ENCODE data around the gene CNTNAP3B.
"Not testable (repeated sequence)": the region's sequence is repeated elsewhere in the genome, so short reads cannot be mapped to it uniquely, and the experiment has no call there.

Gene CNTNAP3B

DNA sequence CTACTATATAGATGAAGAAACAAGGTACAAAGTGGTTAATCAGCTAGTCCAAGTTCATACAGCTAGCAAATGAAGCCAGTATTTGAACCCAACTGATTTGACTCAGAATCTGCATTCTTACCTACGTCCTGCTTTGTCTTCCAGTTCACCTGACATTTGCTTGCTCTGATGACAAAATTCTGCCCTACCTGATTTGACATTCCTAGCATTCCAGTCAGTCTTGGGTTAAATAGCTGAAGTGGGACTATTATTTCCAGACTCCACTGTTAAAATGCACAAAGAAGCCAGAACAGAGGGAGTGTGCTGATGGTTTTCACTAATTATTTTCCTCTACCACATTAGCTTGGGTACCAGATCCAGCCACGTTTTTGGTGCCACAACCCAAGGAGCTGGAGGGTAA is 78.5 kb downstream of the CNTNAP3B start:
- not testable (repeated sequence) for H2AK5ac ChIP-seq (ENCODE audit: low read length, severe bottlenecking); H3K23ac ChIP-seq (ENCODE audit: low read length in 2 of 2); H3K27ac ChIP-seq (ENCODE audit: low read length, poor library complexity, severe bottlenecking); H3K36me3 ChIP-seq (ENCODE audit: control insufficient read depth in 1 of 2, insufficient read depth in 2 of 2, low read depth in 1 of 2, low read length in 2 of 2); H3K14ac ChIP-seq (ENCODE audit: low read length in 2 of 2); H3K4me2 ChIP-seq (ENCODE audit: low read length, poor library complexity, severe bottlenecking); H2BK15ac ChIP-seq (ENCODE audit: low read depth, poor library complexity, severe bottlenecking); H2BK5ac ChIP-seq (ENCODE audit: low read depth, low read length, poor library complexity, severe bottlenecking); H3K27me3 ChIP-seq (ENCODE audit: control insufficient read depth in 1 of 2, insufficient read depth in 1 of 2, low read length in 2 of 2); H3K9me3 ChIP-seq (ENCODE audit: control insufficient read depth, low read length); H4K91ac ChIP-seq (ENCODE audit: low read length); H4K8ac ChIP-seq (ENCODE audit: low read length); H3K9ac ChIP-seq (ENCODE audit: low read length); H2BK12ac ChIP-seq (ENCODE audit: low read length in 2 of 2); DNase-seq; H3K18ac ChIP-seq (ENCODE audit: low read depth in 1 of 2, low read length in 2 of 2); H3K4me1 ChIP-seq (ENCODE audit: control insufficient read depth, insufficient read depth, low read depth, low read length); H2AFZ ChIP-seq (ENCODE audit: low read depth, low read length); H3K4me3 ChIP-seq (ENCODE audit: insufficient read depth in 1 of 2, low read depth in 1 of 2, low read length in 2 of 2); H3K79me1 ChIP-seq (replicated peaks; ENCODE audit: low read length, poor library complexity, severe bottlenecking); H3K4ac ChIP-seq (ENCODE audit: low read depth in 1 of 2, low read length in 2 of 2); H2BK120ac ChIP-seq (ENCODE audit: low read depth, low read length)
- WGBS = no CpG with 5 or more reads among the region's 2 CpGs

DNA sequence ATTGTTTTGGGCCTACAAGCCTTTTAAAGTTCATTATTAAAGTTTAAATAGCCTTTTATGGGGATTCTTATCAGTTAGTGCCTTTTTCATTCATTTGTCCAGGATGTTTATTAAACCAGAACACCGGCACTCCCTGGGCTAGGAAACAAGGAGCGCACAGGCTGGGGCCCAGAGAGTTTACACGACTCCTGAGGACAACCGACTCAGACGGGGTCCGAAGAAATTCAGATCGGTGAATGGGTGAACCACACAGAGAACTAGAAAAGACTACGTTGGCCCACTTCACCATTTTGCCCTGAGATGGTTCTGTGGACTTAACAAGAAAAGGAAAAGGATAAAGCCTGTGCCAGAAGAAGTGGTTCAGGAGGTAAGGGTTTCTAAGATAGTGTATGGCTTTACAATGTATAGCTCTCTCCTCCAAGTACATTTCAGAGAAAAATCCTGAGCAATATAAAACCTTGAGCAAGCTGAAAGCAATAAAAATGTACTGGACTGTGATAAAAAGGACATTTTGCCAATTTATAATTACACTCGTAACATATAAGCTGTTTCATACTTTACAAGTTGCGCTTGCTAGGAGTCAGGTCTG is 84.7 kb downstream of the CNTNAP3B start:
- H3K9me3 ChIP-seq (ENCODE audit: control insufficient read depth, low read length); H3K4me3 ChIP-seq (ENCODE audit: insufficient read depth in 1 of 2, low read depth in 1 of 2, low read length in 2 of 2); H3K27ac ChIP-seq (ENCODE audit: low read length, poor library complexity, severe bottlenecking); H3K18ac ChIP-seq (ENCODE audit: low read depth in 1 of 2, low read length in 2 of 2); H4K91ac ChIP-seq (ENCODE audit: low read length); H2BK5ac ChIP-seq (ENCODE audit: low read depth, low read length, poor library complexity, severe bottlenecking); H3K36me3 ChIP-seq (ENCODE audit: control insufficient read depth in 1 of 2, insufficient read depth in 2 of 2, low read depth in 1 of 2, low read length in 2 of 2); H3K4ac ChIP-seq (ENCODE audit: low read depth in 1 of 2, low read length in 2 of 2); H2BK15ac ChIP-seq (ENCODE audit: low read depth, poor library complexity, severe bottlenecking); H3K79me1 ChIP-seq (replicated peaks; ENCODE audit: low read length, poor library complexity, severe bottlenecking); H4K8ac ChIP-seq (ENCODE audit: low read length); H3K4me1 ChIP-seq (ENCODE audit: control insufficient read depth, insufficient read depth, low read depth, low read length); H2AK5ac ChIP-seq (ENCODE audit: low read length, severe bottlenecking); H3K4me2 ChIP-seq (ENCODE audit: low read length, poor library complexity, severe bottlenecking); H2BK120ac ChIP-seq (ENCODE audit: low read depth, low read length); H3K14ac ChIP-seq (ENCODE audit: low read length in 2 of 2); H3K9ac ChIP-seq (ENCODE audit: low read length); H2BK12ac ChIP-seq (ENCODE audit: low read length in 2 of 2); H2AFZ ChIP-seq (ENCODE audit: low read depth, low read length); H3K23ac ChIP-seq (ENCODE audit: low read length in 2 of 2); DNase-seq; H3K27me3 ChIP-seq (ENCODE audit: control insufficient read depth in 1 of 2, insufficient read depth in 1 of 2, low read length in 2 of 2): not testable (repeated sequence)
- 67% methylated on average over 4 of the region's 10 CpGs for WGBS

DNA sequence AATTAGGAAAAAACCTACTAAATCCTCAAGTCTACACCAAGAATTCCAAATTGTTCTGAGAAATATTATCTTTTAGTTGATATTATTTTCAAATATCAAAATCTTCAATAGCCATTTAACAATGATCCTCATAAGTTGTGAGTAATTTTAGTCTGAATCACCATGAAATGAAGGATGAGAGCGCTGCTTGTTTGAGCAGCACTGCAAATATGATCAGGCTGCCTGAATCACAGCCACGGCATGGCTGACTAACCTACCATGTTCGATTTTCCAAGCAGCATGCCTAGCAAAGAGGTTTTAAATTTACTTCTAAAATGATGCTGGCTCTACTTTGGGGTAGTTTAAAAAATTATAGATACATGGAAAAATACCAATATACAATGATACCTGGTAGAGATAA is 95.7 kb downstream of the CNTNAP3B start:
- no CpG with 5 or more reads among the region's 3 CpGs for WGBS
- not testable (repeated sequence) for H2AK5ac ChIP-seq (ENCODE audit: low read length, severe bottlenecking); H2BK120ac ChIP-seq (ENCODE audit: low read depth, low read length); H2BK12ac ChIP-seq (ENCODE audit: low read length in 2 of 2); H3K27me3 ChIP-seq (ENCODE audit: control insufficient read depth in 1 of 2, insufficient read depth in 1 of 2, low read length in 2 of 2); H3K4me2 ChIP-seq (ENCODE audit: low read length, poor library complexity, severe bottlenecking); H3K27ac ChIP-seq (ENCODE audit: low read length, poor library complexity, severe bottlenecking); H3K4ac ChIP-seq (ENCODE audit: low read depth in 1 of 2, low read length in 2 of 2); H3K4me3 ChIP-seq (ENCODE audit: insufficient read depth in 1 of 2, low read depth in 1 of 2, low read length in 2 of 2); H2AFZ ChIP-seq (ENCODE audit: low read depth, low read length); H3K23ac ChIP-seq (ENCODE audit: low read length in 2 of 2); H2BK5ac ChIP-seq (ENCODE audit: low read depth, low read length, poor library complexity, severe bottlenecking); H3K9me3 ChIP-seq (ENCODE audit: control insufficient read depth, low read length); H2BK15ac ChIP-seq (ENCODE audit: low read depth, poor library complexity, severe bottlenecking); H3K14ac ChIP-seq (ENCODE audit: low read length in 2 of 2); H3K9ac ChIP-seq (ENCODE audit: low read length); DNase-seq; H3K36me3 ChIP-seq (ENCODE audit: control insufficient read depth in 1 of 2, insufficient read depth in 2 of 2, low read depth in 1 of 2, low read length in 2 of 2); H4K91ac ChIP-seq (ENCODE audit: low read length); H3K79me1 ChIP-seq (replicated peaks; ENCODE audit: low read length, poor library complexity, severe bottlenecking); H3K18ac ChIP-seq (ENCODE audit: low read depth in 1 of 2, low read length in 2 of 2); H4K8ac ChIP-seq (ENCODE audit: low read length); H3K4me1 ChIP-seq (ENCODE audit: control insufficient read depth, insufficient read depth, low read depth, low read length)

DNA sequence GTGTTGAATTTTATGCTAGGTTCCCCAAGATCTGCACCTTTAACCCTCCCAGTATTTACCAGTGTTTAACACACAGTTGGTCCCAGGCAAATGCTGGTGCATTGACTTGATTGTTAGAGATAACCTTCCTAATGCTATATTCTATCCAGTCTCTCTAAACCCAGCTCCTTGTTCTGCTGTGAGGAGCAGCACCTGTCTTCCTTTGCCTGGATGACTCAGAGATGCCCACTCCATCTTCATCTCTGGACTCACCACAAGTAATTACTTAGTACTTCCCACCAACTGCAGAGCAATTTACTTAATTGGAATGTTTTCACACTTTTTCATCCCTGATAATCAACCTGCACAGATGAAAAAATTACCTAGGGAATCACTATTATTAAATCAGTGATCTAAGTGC is 108.6 kb downstream of the CNTNAP3B start:
- not testable (repeated sequence) for H2BK120ac ChIP-seq (ENCODE audit: low read depth, low read length); H2BK12ac ChIP-seq (ENCODE audit: low read length in 2 of 2); H2AFZ ChIP-seq (ENCODE audit: low read depth, low read length); H3K9ac ChIP-seq (ENCODE audit: low read length); H2AK5ac ChIP-seq (ENCODE audit: low read length, severe bottlenecking); H3K36me3 ChIP-seq (ENCODE audit: control insufficient read depth in 1 of 2, insufficient read depth in 2 of 2, low read depth in 1 of 2, low read length in 2 of 2); H3K27me3 ChIP-seq (ENCODE audit: control insufficient read depth in 1 of 2, insufficient read depth in 1 of 2, low read length in 2 of 2); H3K79me1 ChIP-seq (replicated peaks; ENCODE audit: low read length, poor library complexity, severe bottlenecking); H3K23ac ChIP-seq (ENCODE audit: low read length in 2 of 2); H4K91ac ChIP-seq (ENCODE audit: low read length); H3K4me2 ChIP-seq (ENCODE audit: low read length, poor library complexity, severe bottlenecking); H3K4ac ChIP-seq (ENCODE audit: low read depth in 1 of 2, low read length in 2 of 2); DNase-seq; H3K9me3 ChIP-seq (ENCODE audit: control insufficient read depth, low read length); H2BK5ac ChIP-seq (ENCODE audit: low read depth, low read length, poor library complexity, severe bottlenecking); H3K4me1 ChIP-seq (ENCODE audit: control insufficient read depth, insufficient read depth, low read depth, low read length); H3K18ac ChIP-seq (ENCODE audit: low read depth in 1 of 2, low read length in 2 of 2); H2BK15ac ChIP-seq (ENCODE audit: low read depth, poor library complexity, severe bottlenecking); H3K4me3 ChIP-seq (ENCODE audit: insufficient read depth in 1 of 2, low read depth in 1 of 2, low read length in 2 of 2); H4K8ac ChIP-seq (ENCODE audit: low read length); H3K14ac ChIP-seq (ENCODE audit: low read length in 2 of 2); H3K27ac ChIP-seq (ENCODE audit: low read length, poor library complexity, severe bottlenecking)
